WTC11 (cell line): ENCODE results near the gene KRT37. TPM values are rescaled to one million over a fixed set of nuclear protein-coding genes. Genes with fewer than 3 reads are reported as not detected.

Experiments
- ATAC-seq: fragments of 200-7000 bp; cut with Tn5 transposase; 2 replicates; pipeline ENCODE4 v1.10.0; 2021; ENCODE audit warnings: mild to moderate bottlenecking, moderate library complexity
- CTCF ChIA-PET: fragments of 300-600 bp; sonication (Branson Sonifier 250); formaldehyde crosslinking; loops from one replicate; lab custom pipeline; 2021; ENCODE audit warnings: antibody characterized with exemption; lab: Charles Lee
- POLR2A ChIA-PET: fragments of 350-600 bp; sonication (Branson Sonifier 250); formaldehyde crosslinking; loops from one replicate; lab custom pipeline; 2021; ENCODE audit warnings: antibody characterized with exemption; lab: Charles Lee
- DNase-seq: peaks from one replicate; pipeline ENCODE4 v3.0.0; 2021; ENCODE audit warnings: low spot score
- H3K27ac Mint-ChIP-seq: 2 replicates; pipeline ENCODE4 v1.8.0; 2021; ENCODE audit warnings: mixed read lengths
- H3K27me3 Mint-ChIP-seq: 2 replicates; pipeline ENCODE4 v1.8.0; 2021; ENCODE audit warnings: low read depth, mild to moderate bottlenecking, moderate library complexity, mixed read lengths
- H3K36me3 Mint-ChIP-seq: 2 replicates; pipeline ENCODE4 v1.8.0; 2021; ENCODE audit warnings: mixed read lengths
- H3K4me1 Mint-ChIP-seq: 2 replicates; pipeline ENCODE4 v1.8.0; 2022; ENCODE audit warnings: mixed read lengths
- H3K4me3 Mint-ChIP-seq: 2 replicates; pipeline ENCODE4 v1.8.0; 2021; ENCODE audit warnings: mild to moderate bottlenecking, moderate library complexity, mixed read lengths
- H3K9me3 Mint-ChIP-seq: 2 replicates; pipeline ENCODE4 v1.8.0; 2021; ENCODE audit warnings: mixed read lengths
- ATF3 ChIP-seq: sonication (generic); formaldehyde crosslinking; conservative IDR thresholded peaks from 2 replicates; pipeline ENCODE4 v1.8.1; 2022; ENCODE audit warnings: mild to moderate bottlenecking, missing genetic modification reagents
- ATF6 ChIP-seq: sonication (generic); formaldehyde crosslinking; IDR thresholded peaks from 2 replicates; pipeline ENCODE4 v1.8.1; 2023; ENCODE audit warnings: mild to moderate bottlenecking, missing genetic modification reagents
- CREB1 ChIP-seq: sonication (generic); formaldehyde crosslinking; IDR thresholded peaks from 2 replicates; pipeline ENCODE4 v1.8.0; 2023; ENCODE audit warnings: mild to moderate bottlenecking, missing genetic modification reagents
- FOXJ3 ChIP-seq: sonication (generic); formaldehyde crosslinking; IDR thresholded peaks from 2 replicates; pipeline ENCODE4 v1.9.0; 2021; ENCODE audit warnings: missing genetic modification reagents, mild to moderate bottlenecking, borderline replicate concordance
- GRHL2 ChIP-seq: fragments of 250-450 bp; sonication (Bioruptor Pico); IDR thresholded peaks from 2 replicates; pipeline ENCODE4 v1.8.0; 2022; ENCODE audit warnings: mild to moderate bottlenecking, moderate library complexity; ENCODE audit not compliant: insufficient replicate concordance, severe bottlenecking
- HMGA2 ChIP-seq: fragments of 250-450 bp; sonication (Bioruptor Pico); IDR thresholded peaks from 2 replicates; pipeline ENCODE4 v1.4.0; 2021; ENCODE audit warnings: mild to moderate bottlenecking, moderate library complexity
- MLX ChIP-seq: sonication (generic); formaldehyde crosslinking; IDR thresholded peaks from 2 replicates; pipeline ENCODE4 v1.8.1; 2023; ENCODE audit warnings: mild to moderate bottlenecking, missing genetic modification reagents, moderate library complexity
- NFATC4 ChIP-seq: fragments of 250-450 bp; sonication (Bioruptor Pico); IDR thresholded peaks from 2 replicates; pipeline ENCODE4 v1.9.0; 2021; ENCODE audit warnings: mild to moderate bottlenecking
- NFE2L1 ChIP-seq: sonication (generic); formaldehyde crosslinking; IDR thresholded peaks from 2 replicates; pipeline ENCODE4 v1.8.1; 2023; ENCODE audit warnings: missing genetic modification reagents
- NR2C2 ChIP-seq: sonication (generic); formaldehyde crosslinking; IDR thresholded peaks from 2 replicates; pipeline ENCODE4 v1.8.0; 2022; ENCODE audit warnings: mild to moderate bottlenecking, missing genetic modification reagents
- PRDM15 ChIP-seq: sonication (generic); formaldehyde crosslinking; IDR thresholded peaks from 2 replicates; pipeline ENCODE4 v1.8.0; 2022; ENCODE audit warnings: missing genetic modification reagents
- PRRX2 ChIP-seq: fragments of 250-450 bp; sonication (Bioruptor Pico); IDR thresholded peaks from 2 replicates; pipeline ENCODE4 v1.8.0; 2021; ENCODE audit warnings: mild to moderate bottlenecking
- TEAD1 ChIP-seq: sonication (generic); formaldehyde crosslinking; IDR thresholded peaks from 2 replicates; pipeline ENCODE4 v1.8.0; 2022; ENCODE audit warnings: mild to moderate bottlenecking, missing genetic modification reagents
- ZNF396 ChIP-seq: fragments of 250-450 bp; sonication (Bioruptor Pico); IDR thresholded peaks from 2 replicates; pipeline ENCODE4 v1.8.0; 2021; ENCODE audit warnings: mild to moderate bottlenecking, moderate library complexity, borderline replicate concordance
- total RNA-seq: library from RNA; stranded (reverse); gene quantifications from 3 replicates; pipeline ENCODE4 v1.2.3, GENCODE V29; 2021
- TF ChIP-seq, protein P1 (sequence below): sonication (generic); formaldehyde crosslinking; IDR thresholded peaks from 2 replicates; pipeline ENCODE4 v1.8.0; 2022; ENCODE audit warnings: mild to moderate bottlenecking, missing genetic modification reagents
- TF ChIP-seq, protein P2 (sequence below): fragments of 250-450 bp; sonication (Bioruptor Pico); IDR thresholded peaks from 2 replicates; pipeline ENCODE4 v1.9.0; 2021; ENCODE audit warnings: mild to moderate bottlenecking
- TF ChIP-seq, protein P3 (sequence below): fragments of 250-450 bp; sonication (Bioruptor Pico); IDR thresholded peaks from 2 replicates; pipeline ENCODE4 v2.1.2; 2022; ENCODE audit warnings: mild to moderate bottlenecking, moderate library complexity

KRT37 gene
- total RNA-seq, 1 experiment from 2014 or later = not detected

- TF ChIP-seq ATF3 (CRISPR knock-in tag) = no peak
- TF ChIP-seq NR2C2 (CRISPR knock-in tag) = no peak
- no peak for TF ChIP-seq NFE2L1 (CRISPR knock-in tag)
- TF ChIP-seq ATF6 (CRISPR knock-in tag) = no peak
- TF ChIP-seq PRRX2 = no peak
- TF ChIP-seq FOXJ3 (CRISPR knock-in tag) = no peak
- no peak for TF ChIP-seq HMGA2 (CRISPR knock-in tag)
- TF ChIP-seq, protein P1, sequence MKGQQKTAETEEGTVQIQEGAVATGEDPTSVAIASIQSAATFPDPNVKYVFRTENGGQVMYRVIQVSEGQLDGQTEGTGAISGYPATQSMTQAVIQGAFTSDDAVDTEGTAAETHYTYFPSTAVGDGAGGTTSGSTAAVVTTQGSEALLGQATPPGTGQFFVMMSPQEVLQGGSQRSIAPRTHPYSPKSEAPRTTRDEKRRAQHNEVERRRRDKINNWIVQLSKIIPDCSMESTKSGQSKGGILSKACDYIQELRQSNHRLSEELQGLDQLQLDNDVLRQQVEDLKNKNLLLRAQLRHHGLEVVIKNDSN = no peak
- TF ChIP-seq, protein P2, sequence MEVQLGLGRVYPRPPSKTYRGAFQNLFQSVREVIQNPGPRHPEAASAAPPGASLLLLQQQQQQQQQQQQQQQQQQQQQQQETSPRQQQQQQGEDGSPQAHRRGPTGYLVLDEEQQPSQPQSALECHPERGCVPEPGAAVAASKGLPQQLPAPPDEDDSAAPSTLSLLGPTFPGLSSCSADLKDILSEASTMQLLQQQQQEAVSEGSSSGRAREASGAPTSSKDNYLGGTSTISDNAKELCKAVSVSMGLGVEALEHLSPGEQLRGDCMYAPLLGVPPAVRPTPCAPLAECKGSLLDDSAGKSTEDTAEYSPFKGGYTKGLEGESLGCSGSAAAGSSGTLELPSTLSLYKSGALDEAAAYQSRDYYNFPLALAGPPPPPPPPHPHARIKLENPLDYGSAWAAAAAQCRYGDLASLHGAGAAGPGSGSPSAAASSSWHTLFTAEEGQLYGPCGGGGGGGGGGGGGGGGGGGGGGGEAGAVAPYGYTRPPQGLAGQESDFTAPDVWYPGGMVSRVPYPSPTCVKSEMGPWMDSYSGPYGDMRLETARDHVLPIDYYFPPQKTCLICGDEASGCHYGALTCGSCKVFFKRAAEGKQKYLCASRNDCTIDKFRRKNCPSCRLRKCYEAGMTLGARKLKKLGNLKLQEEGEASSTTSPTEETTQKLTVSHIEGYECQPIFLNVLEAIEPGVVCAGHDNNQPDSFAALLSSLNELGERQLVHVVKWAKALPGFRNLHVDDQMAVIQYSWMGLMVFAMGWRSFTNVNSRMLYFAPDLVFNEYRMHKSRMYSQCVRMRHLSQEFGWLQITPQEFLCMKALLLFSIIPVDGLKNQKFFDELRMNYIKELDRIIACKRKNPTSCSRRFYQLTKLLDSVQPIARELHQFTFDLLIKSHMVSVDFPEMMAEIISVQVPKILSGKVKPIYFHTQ = no peak
- no peak for TF ChIP-seq ZNF396 (CRISPR knock-in tag)
- no peak for TF ChIP-seq CREB1
- no peak for TF ChIP-seq PRDM15
- no peak for TF ChIP-seq MLX (CRISPR knock-in tag)
- ChIA-PET CTCF (interaction anchor here (1.3 to 1.6 kb wide), 2 partner anchors 85 to 199 kb away, joined by 4 to 6 read pairs; no protein-coding TSS in a partner anchor), POLR2A (no interaction called here)
- H3K4me1 Mint-ChIP-seq = no peaks in the 10 kb centered on the region
- DNase-seq (no peak), ATAC-seq (no peak)
- peaks cover 16% of the 10 kb centered on the region for H3K9me3 Mint-ChIP-seq
- no peak overlapping the region for H3K27ac Mint-ChIP-seq
- H3K36me3 Mint-ChIP-seq = no peaks in the 10 kb centered on the region
- H3K4me3 Mint-ChIP-seq = no peak overlapping the region
- peaks cover 5% of the 10 kb centered on the region for H3K27me3 Mint-ChIP-seq
Measured at GRCh38 chr17:41464173-41464572, 39.8 kb upstream of the KRT37 start.

DNA sequence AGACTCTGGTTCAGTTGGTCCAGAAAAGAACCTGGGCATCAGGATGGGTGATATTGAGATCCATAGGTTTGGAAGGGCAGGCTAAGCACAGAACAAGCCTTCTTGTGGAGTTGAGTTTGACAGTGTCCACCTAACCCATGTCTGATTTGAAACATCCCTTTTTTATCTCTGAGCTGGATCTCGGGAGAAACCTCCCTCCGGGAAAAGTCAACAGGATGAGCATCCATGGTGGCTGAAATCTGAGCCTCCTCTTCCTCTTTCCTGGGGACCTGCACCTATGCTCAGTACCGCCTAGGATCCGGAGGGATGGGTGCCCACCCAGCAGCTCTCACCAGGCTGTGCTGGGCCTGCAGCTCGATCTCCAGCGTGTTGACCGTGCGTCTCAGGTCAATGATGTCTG lies 39.4 kb upstream of the KRT37 start:
- no peaks in the 10 kb centered on the region for H3K4me1 Mint-ChIP-seq
- H3K27ac Mint-ChIP-seq = no peak overlapping the region
- H3K36me3 Mint-ChIP-seq = no peaks in the 10 kb centered on the region
- CTCF ChIA-PET = interaction anchor here (1.3 to 1.6 kb wide), 2 partner anchors 85 to 199 kb away, joined by 4 to 6 read pairs; no protein-coding TSS in a partner anchor
- POLR2A ChIA-PET = no interaction called here
- ATAC-seq (no peak), DNase-seq (no peak)
- H3K4me3 Mint-ChIP-seq = no peak overlapping the region
- H3K27me3 Mint-ChIP-seq = peaks cover 5% of the 10 kb centered on the region
- peaks cover 15% of the 10 kb centered on the region for H3K9me3 Mint-ChIP-seq
- TF ChIP-seq TEAD1 = no peak
- TF ChIP-seq GRHL2 (CRISPR knock-in tag) = no peak
- TF ChIP-seq, protein P3, sequence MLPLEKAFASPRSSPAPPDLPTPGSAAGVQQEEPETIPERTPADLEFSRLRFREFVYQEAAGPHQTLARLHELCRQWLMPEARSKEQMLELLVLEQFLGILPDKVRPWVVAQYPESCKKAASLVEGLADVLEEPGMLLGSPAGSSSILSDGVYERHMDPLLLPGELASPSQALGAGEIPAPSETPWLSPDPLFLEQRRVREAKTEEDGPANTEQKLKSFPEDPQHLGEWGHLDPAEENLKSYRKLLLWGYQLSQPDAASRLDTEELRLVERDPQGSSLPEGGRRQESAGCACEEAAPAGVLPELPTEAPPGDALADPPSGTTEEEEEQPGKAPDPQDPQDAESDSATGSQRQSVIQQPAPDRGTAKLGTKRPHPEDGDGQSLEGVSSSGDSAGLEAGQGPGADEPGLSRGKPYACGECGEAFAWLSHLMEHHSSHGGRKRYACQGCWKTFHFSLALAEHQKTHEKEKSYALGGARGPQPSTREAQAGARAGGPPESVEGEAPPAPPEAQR (CRISPR knock-in tag) = no peak
- no peak for TF ChIP-seq ATF6 (CRISPR knock-in tag)
- TF ChIP-seq, protein P1 = no peak
- TF ChIP-seq, protein P2 = no peak
- TF ChIP-seq NFATC4 (CRISPR knock-in tag) = no peak
